Lung (tissue), 12 donors: ENCODE data around the gene CLDN19. TPM values are rescaled to one million over a fixed set of nuclear protein-coding genes. Genes with fewer than 3 reads are reported as not detected.

Experiments
- ATAC-seq: fragments of 200-7000 bp; cut with Tn5 transposase; one replicate; pipeline ENCODE4 v1.9.1; 2020; ENCODE audit warnings: moderate number of reproducible peaks; ENCODE audit not compliant: insufficient read depth, low FRiP score
- DNase-seq, 3 donors: peaks; one replicate each; pipeline ENCODE4 v3.0.0-alpha.2; 2013 to 2017
- H3K27ac ChIP-seq, 2 donors: one replicate each; pipeline ENCODE4 v1.5.1; 2013; ENCODE audit warnings: mild to moderate bottlenecking in 2 of 2, moderate library complexity in 2 of 2, control low read depth in 1 of 2, inconsistent platforms in 1 of 2, low read depth in 1 of 2, low read length in 1 of 2
- H3K27me3 ChIP-seq, 3 donors: one replicate each; pipeline ENCODE4 v1.5.1; 2013; ENCODE audit warnings: low read length in 2 of 3; ENCODE audit not compliant: control insufficient read depth in 3 of 3, insufficient read depth in 3 of 3
- H3K36me3 ChIP-seq, 4 donors: one replicate each; pipeline ENCODE4 v1.5.1; 2013; ENCODE audit warnings: low read length in 4 of 4, mild to moderate bottlenecking in 1 of 4, moderate library complexity in 1 of 4; ENCODE audit not compliant: control insufficient read depth in 4 of 4, insufficient read depth in 4 of 4
- H3K4me1 ChIP-seq, 5 donors: one replicate each; pipeline ENCODE4 v1.5.1; 2013; ENCODE audit warnings: low read length in 5 of 5, mild to moderate bottlenecking in 2 of 5, moderate library complexity in 1 of 5; ENCODE audit not compliant: control insufficient read depth in 5 of 5, insufficient read depth in 5 of 5
- H3K4me3 ChIP-seq: one replicate; pipeline ENCODE4 v1.5.1; 2013; ENCODE audit warnings: mild to moderate bottlenecking, control low read depth, moderate library complexity
- H3K9ac ChIP-seq, 2 donors: one replicate each; pipeline ENCODE4 v1.5.1; 2013; ENCODE audit warnings: low read length in 2 of 2, control low read depth in 1 of 2; ENCODE audit not compliant: insufficient read depth in 1 of 2
- H3K9me3 ChIP-seq, 4 donors: one replicate each; pipeline ENCODE4 v1.5.1; 2013; ENCODE audit warnings: low read length in 3 of 4, mild to moderate bottlenecking in 1 of 4, moderate library complexity in 1 of 4; ENCODE audit not compliant: control insufficient read depth in 4 of 4, insufficient read depth in 3 of 4
- CTCF ChIP-seq: IDR thresholded peaks from 2 replicates; pipeline ENCODE4 v1.5.1; 2012; ENCODE audit warnings: mild to moderate bottlenecking; ENCODE audit errors: control extremely low read depth, extremely low read depth
- WGBS, 2 donors: extraction: QIAGEN DNeasy Blood & Tissue Kit; methylation state at CpG; one replicate each; pipeline ENCODE4 v1.1.7; 2013; 5-methylcytosine and 5-hydroxymethylcytosine counted together
- polyA plus RNA-seq, 2 donors: library from polyadenylated mRNA; stranded (reverse); fragments of 200-250 nt; gene quantifications; one replicate each; pipeline ENCODE4 v1.2.1, GENCODE V29; 2013
- total RNA-seq, 2 donors: library from RNA; depleted of rRNA in 1 of 2; stranded (reverse); fragments of >200 nt in 1 of 2; gene quantifications; one replicate each; pipeline ENCODE4 v1.2.1, GENCODE V29; 2014 to 2021
- donor health status: control.
- donor health status: control.
- donor health status: Bipolar disorder and iron deficiency.
- donor health status: healthy.
- donor health status: DM: yes; HTN: yes; CAD: no.

Gene CLDN19
- total and polyA plus RNA-seq, 4 donors, result 0.01 to 2.0 (median 0.04) TPM; not detected in 1

GRCh38 chr1:42736152-42736551 is 3.9 kb downstream of the CLDN19 start:
- no peaks in the 10 kb centered on the region for H3K9me3 ChIP-seq
- H3K36me3 ChIP-seq, result no peaks in the 10 kb centered on the region
- H3K4me1 ChIP-seq, result peaks cover 0 to 20% (median 0%) of the 10 kb centered on the region in 5 donors
- DNase-seq (no peak), ATAC-seq (no peak)
- H3K27me3 ChIP-seq, result no peaks in the 10 kb centered on the region
- WGBS, 2 donors, result 55 to 63% methylated on average over 4 of the region's 4 CpGs
- no peak overlapping the region for H3K9ac ChIP-seq
- no peak overlapping the region for H3K4me3 ChIP-seq
- no peak overlapping the region for H3K27ac ChIP-seq
- no peak for TF ChIP-seq CTCF

GRCh38 chr1:42735477-42736105 is 4.4 kb downstream of the CLDN19 start:
- no peak overlapping the region for H3K27ac ChIP-seq
- H3K36me3 ChIP-seq, result no peaks in the 10 kb centered on the region
- H3K4me1 ChIP-seq, result peaks cover 0 to 16% (median 0%) of the 10 kb centered on the region in 5 donors
- WGBS, 2 donors, result 86 to 93% methylated on average over 12 to 14 of the region's 14 CpGs
- H3K9ac ChIP-seq, result no peak overlapping the region
- H3K4me3 ChIP-seq, result no peak overlapping the region
- DNase-seq, result no peak
- H3K27me3 ChIP-seq, result no peaks in the 10 kb centered on the region
- no peaks in the 10 kb centered on the region for H3K9me3 ChIP-seq
- TF ChIP-seq CTCF, result no peak
- ATAC-seq, result no peak

- WGBS, 2 donors, result 91 to 95% methylated on average over 9 to 11 of the region's 11 CpGs
- ATAC-seq (no peak), DNase-seq (no peak)
- Histone ChIP-seq H3K9ac (no peak overlapping the region), H3K9me3 (no peaks in the 10 kb centered on the region), H3K36me3 (no peaks in the 10 kb centered on the region), H3K4me3 (no peak overlapping the region), H3K27me3 (no peaks in the 10 kb centered on the region), H3K27ac (no peak overlapping the region), H3K4me1 (peaks cover 0 to 11% (median 0%) of the 10 kb centered on the region in 5 donors)
- no peak for TF ChIP-seq CTCF
Observed at GRCh38 chr1:42735056-42735455, 5.0 kb downstream of the CLDN19 start.
